ENCODE results near the gene CRYAA. TPM values are rescaled to one million over a fixed set of nuclear protein-coding genes. Genes with fewer than 3 reads are reported as not detected.
"Not testable (repeated sequence)": the region's sequence is repeated elsewhere in the genome, so short reads cannot be mapped to it uniquely, and the experiment has no call there.

CRYAA gene
- not detected for total RNA-seq
- long read RNA-seq, result 0 reads

- intact Hi-C loops (cut with DNase I); DNase-seq (ENCODE audit: low spot score): not testable (repeated sequence)
Observed at GRCh38 chr21:43168708-43169107, at the start of gene CRYAA. TSS of gene CRYAA (plus strand) at chr21:43169008. CDS start at chr21:43169100, 92 bp downstream.

- DNase-seq (ENCODE audit: low spot score); intact Hi-C loops (cut with DNase I): not testable (repeated sequence)
Observed at GRCh38 chr21:43130094-43130493, 38.7 kb upstream of the CRYAA start.

GRCh38 chr21:43134520-43134919, 34.3 kb upstream of the CRYAA start:
- intact Hi-C loops (cut with DNase I); DNase-seq (ENCODE audit: low spot score): not testable (repeated sequence)

GRCh38 chr21:43138944-43139343, 29.9 kb upstream of the CRYAA start:
- intact Hi-C loops (cut with DNase I); DNase-seq (ENCODE audit: low spot score): not testable (repeated sequence)

GRCh38 chr21:43141407-43141806, 27.4 kb upstream of the CRYAA start:
- intact Hi-C loops (cut with DNase I), result not testable (repeated sequence)

GRCh38 chr21:43146637-43147036, 22.2 kb upstream of the CRYAA start:
- intact Hi-C loops (cut with DNase I); DNase-seq (ENCODE audit: low spot score): not testable (repeated sequence)

More at GRCh38 chr21:43141407-43141806, 27.4 kb upstream of the CRYAA start:
- not testable (repeated sequence) for DNase-seq (ENCODE audit: low spot score)

- DNase-seq (ENCODE audit: low spot score); intact Hi-C loops (cut with DNase I): not testable (repeated sequence)
Observed at GRCh38 chr21:43147999-43148398, 20.8 kb upstream of the CRYAA start.

GRCh38 chr21:43149344-43149743, 19.5 kb upstream of the CRYAA start:
- DNase-seq (ENCODE audit: low spot score); intact Hi-C loops (cut with DNase I): not testable (repeated sequence)

GRCh38 chr21:43153601-43154000, 15.2 kb upstream of the CRYAA start:
- intact Hi-C loops (cut with DNase I); DNase-seq (ENCODE audit: low spot score): not testable (repeated sequence)

GRCh38 chr21:43159279-43160175, 9.3 kb upstream of the CRYAA start:
- intact Hi-C loops (cut with DNase I); DNase-seq (ENCODE audit: low spot score): not testable (repeated sequence)

- intact Hi-C loops (cut with DNase I), result not testable (repeated sequence)
Observed at GRCh38 chr21:43161826-43162707, 6.7 kb upstream of the CRYAA start.

GRCh38 chr21:43162708-43163205, 6.1 kb upstream of the CRYAA start:
- DNase-seq (ENCODE audit: low spot score); intact Hi-C loops (cut with DNase I): not testable (repeated sequence)

More at GRCh38 chr21:43161826-43162707, 6.7 kb upstream of the CRYAA start:
- not testable (repeated sequence) for DNase-seq (ENCODE audit: low spot score)

- intact Hi-C loops (cut with DNase I); DNase-seq (ENCODE audit: low spot score): not testable (repeated sequence)
Observed at GRCh38 chr21:43164823-43165222, 4.0 kb upstream of the CRYAA start.

- intact Hi-C loops (cut with DNase I), result not testable (repeated sequence)
Observed at GRCh38 chr21:43165734-43166133, 3.1 kb upstream of the CRYAA start.

GRCh38 chr21:43169230-43169886, 550 bp downstream of the CRYAA start:
- DNase-seq (ENCODE audit: low spot score); intact Hi-C loops (cut with DNase I): not testable (repeated sequence)

More at GRCh38 chr21:43165734-43166133, 3.1 kb upstream of the CRYAA start:
- DNase-seq (ENCODE audit: low spot score), result not testable (repeated sequence)

GRCh38 chr21:43169891-43170290, 1.1 kb downstream of the CRYAA start:
- intact Hi-C loops (cut with DNase I); DNase-seq (ENCODE audit: low spot score): not testable (repeated sequence)

- intact Hi-C loops (cut with DNase I); DNase-seq (ENCODE audit: low spot score): not testable (repeated sequence)
Observed at GRCh38 chr21:43172812-43173211, 4.0 kb downstream of the CRYAA start.

- DNase-seq (ENCODE audit: low spot score); intact Hi-C loops (cut with DNase I): not testable (repeated sequence)
Observed at GRCh38 chr21:43173438-43173837, 4.6 kb downstream of the CRYAA start.

GRCh38 chr21:43173930-43174329, 5.1 kb downstream of the CRYAA start:
- DNase-seq (ENCODE audit: low spot score); intact Hi-C loops (cut with DNase I): not testable (repeated sequence)

Measured in cardiac septum (tissue), 1 donor.